Measurements from ENCODE around the gene AGPAT2.

- TF ChIP-seq CTCF (IDR thresholded peaks at IDR 0.05) (no peak), REST (IDR thresholded peaks at IDR 0.05; ENCODE audit: insufficient read depth in 1 of 2, low read depth in 2 of 2, low read length in 1 of 2) (no peak), TCF7L2 (IDR thresholded peaks at IDR 0.05; ENCODE audit: low read depth, low read length) (no peak)
These were observed 25.0 kb downstream of the AGPAT2 start for GRCh38 chr9:136662326-136662655.
